GM18858 (cell line): ENCODE results near the gene HPS5.

Experiments used
- ATAC-seq: cut with Tn5 transposase; IDR thresholded peaks from one replicate; pipeline ENCODE4 v1.9.1; 2021; ENCODE audit not compliant: unreplicated experiment

HPS5 gene

GRCh38 chr11:18236664-18237356 lies 85.1 kb downstream of the HPS5 start, which contains the start of gene SAA4:
SAA4 (minus strand) TSS chr11:18236802; CDS start chr11:18235926, 876 bp downstream.
- ATAC-seq, result no peak

- no peak for ATAC-seq
Measured at GRCh38 chr11:18235394-18236334, 86.3 kb downstream of the HPS5 start.

- ATAC-seq, result no peak
Measured at GRCh38 chr11:18233912-18234311, 88.0 kb downstream of the HPS5 start.

GRCh38 chr11:18230859-18231258 lies 91.1 kb downstream of the HPS5 start:
- ATAC-seq, result no peak

- peak; percentile 89 for ATAC-seq
Measured at GRCh38 chr11:18229501-18229900, 92.4 kb downstream of the HPS5 start.
